Brain pericyte (primary cell): ENCODE data around the gene SST.
A peak's percentile ranks its signal among the peaks of the same experiment; 100 is the strongest.

Source experiments
- DNase-seq: peaks from one replicate; pipeline ENCODE4 v3.0.0-alpha.2; 2012; ENCODE audit warnings: low read depth, low spot score

Gene SST

GRCh38 chr3:187669675-187670504 is at the start of gene SST:
TSS of gene SST (minus strand) at chr3:187670394. CDS start at chr3:187670291, 103 bp downstream.
- peak; percentile 10 for DNase-seq

- DNase-seq, result no peak
These were observed 49.6 kb upstream of the SST start for GRCh38 chr3:187719628-187720336.

- no peak for DNase-seq
These were observed 48.6 kb upstream of the SST start for GRCh38 chr3:187718802-187719201.

GRCh38 chr3:187717572-187717971 is 47.4 kb upstream of the SST start:
- no peak for DNase-seq

GRCh38 chr3:187714404-187714979 is 44.3 kb upstream of the SST start:
- no peak for DNase-seq

GRCh38 chr3:187713504-187713903 is 43.3 kb upstream of the SST start:
- DNase-seq, result no peak

GRCh38 chr3:187709155-187709554 is 39.0 kb upstream of the SST start:
- DNase-seq, result no peak

- no peak for DNase-seq
These were observed 38.5 kb upstream of the SST start for GRCh38 chr3:187708696-187709095.

- DNase-seq, result no peak
These were observed 36.8 kb upstream of the SST start for GRCh38 chr3:187706971-187707370.

GRCh38 chr3:187705164-187705563 is 35.0 kb upstream of the SST start:
- no peak for DNase-seq

GRCh38 chr3:187702507-187703033 is 32.4 kb upstream of the SST start, which contains the start of gene RTP2:
TSS of gene RTP2 (minus strand) at chr3:187702557. CDS start at chr3:187702128, 429 bp downstream.
- no peak for DNase-seq

GRCh38 chr3:187700249-187700648 is 30.1 kb upstream of the SST start:
- DNase-seq, result no peak

GRCh38 chr3:187698499-187699399 is 28.6 kb upstream of the SST start:
- no peak for DNase-seq

- no peak for DNase-seq
These were observed 25.8 kb upstream of the SST start for GRCh38 chr3:187696021-187696420.

GRCh38 chr3:187695449-187695848 is 25.3 kb upstream of the SST start:
- no peak for DNase-seq

- no peak for DNase-seq
These were observed 24.6 kb upstream of the SST start for GRCh38 chr3:187694801-187695200.

GRCh38 chr3:187693431-187693830 is 23.2 kb upstream of the SST start:
- no peak for DNase-seq

- no peak for DNase-seq
These were observed 19.8 kb upstream of the SST start for GRCh38 chr3:187689984-187690383.

- DNase-seq, result no peak
These were observed 16.6 kb upstream of the SST start for GRCh38 chr3:187686621-187687273.

GRCh38 chr3:187685948-187686347 is 15.8 kb upstream of the SST start:
- no peak for DNase-seq

GRCh38 chr3:187684880-187685279 is 14.7 kb upstream of the SST start:
- DNase-seq, result no peak
